IMR-90 (cell line): Measurements from ENCODE around the gene AFG1L.

Source experiments
- BHLHE40 ChIP-seq: fragments of 150-350 bp; IDR thresholded peaks from 2 replicates; pipeline ENCODE4 v1.6.1; 2016; ENCODE audit warnings: mild to moderate bottlenecking, low read depth, low read length
- CEBPB ChIP-seq: IDR thresholded peaks from 2 replicates; pipeline ENCODE4 v1.6.1; 2012; ENCODE audit warnings: low read depth, low read length, improper control_type of control experiment
- CHD1 ChIP-seq: IDR thresholded peaks from 2 replicates; pipeline ENCODE4 v1.6.1; 2012; ENCODE audit warnings: low read depth, low read length, improper control_type of control experiment
- FOS ChIP-seq: fragments of 150-350 bp; IDR thresholded peaks from 2 replicates; pipeline ENCODE4 v1.6.1; 2016; ENCODE audit warnings: low read depth, low read length
- MAFK ChIP-seq: IDR thresholded peaks from 2 replicates; pipeline ENCODE4 v1.6.1; 2012; ENCODE audit warnings: low read depth, low read length, improper control_type of control experiment
- MAZ ChIP-seq: IDR thresholded peaks from 2 replicates; pipeline ENCODE4 v1.6.1; 2012; ENCODE audit warnings: low read depth, mild to moderate bottlenecking, low read length, improper control_type of control experiment, moderate library complexity, borderline replicate concordance
- POLR2A ChIP-seq: IDR thresholded peaks from 2 replicates; pipeline ENCODE4 v1.6.1; 2012; ENCODE audit warnings: mild to moderate bottlenecking, low read depth, low read length
- RAD21 ChIP-seq: IDR thresholded peaks from 2 replicates; pipeline ENCODE4 v1.6.1; 2012; ENCODE audit warnings: low read length, improper control_type of control experiment
- RCOR1 ChIP-seq: IDR thresholded peaks from 2 replicates; pipeline ENCODE4 v1.6.1; 2012; ENCODE audit warnings: mild to moderate bottlenecking, low read length, improper control_type of control experiment; ENCODE audit not compliant: insufficient replicate concordance
- SMC3 ChIP-seq: fragments of 150-350 bp; IDR thresholded peaks from 2 replicates; pipeline ENCODE4 v1.6.1; 2016; ENCODE audit warnings: low read depth, mild to moderate bottlenecking, antibody characterized with exemption, low read length, moderate library complexity
- TF ChIP-seq, protein P1 (sequence below): conservative IDR thresholded peaks from 2 replicates; pipeline ENCODE4 v1.5.1; 2012; ENCODE audit warnings: mild to moderate bottlenecking, low read depth, low read length, improper control_type of control experiment
- TF ChIP-seq, protein P2 (sequence below): fragments of 150-350 bp; IDR thresholded peaks from 2 replicates; pipeline ENCODE4 v1.6.1; 2017; ENCODE audit warnings: mild to moderate bottlenecking, antibody characterized with exemption, low read length, low read depth

DNA sequence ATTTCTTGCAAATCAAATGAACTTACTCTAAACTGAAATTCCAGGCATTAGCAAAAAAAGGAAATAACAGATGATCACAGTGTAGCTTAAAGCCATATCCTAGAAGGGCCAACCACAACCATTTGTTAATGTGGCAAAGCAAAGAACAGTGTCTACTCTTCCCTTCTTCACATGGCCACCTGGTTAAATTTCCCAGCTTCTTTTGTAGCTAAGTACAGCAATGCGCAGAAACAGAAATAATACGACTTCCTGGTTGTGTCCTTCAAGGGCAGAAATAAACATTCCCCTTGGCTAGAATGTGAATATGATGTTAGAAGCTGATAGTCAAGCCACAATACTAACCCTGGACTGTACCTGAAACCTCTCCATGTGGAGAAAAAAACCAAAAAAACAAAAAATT, 43.6 kb upstream of the AFG1L start:
- TF ChIP-seq, protein P1, sequence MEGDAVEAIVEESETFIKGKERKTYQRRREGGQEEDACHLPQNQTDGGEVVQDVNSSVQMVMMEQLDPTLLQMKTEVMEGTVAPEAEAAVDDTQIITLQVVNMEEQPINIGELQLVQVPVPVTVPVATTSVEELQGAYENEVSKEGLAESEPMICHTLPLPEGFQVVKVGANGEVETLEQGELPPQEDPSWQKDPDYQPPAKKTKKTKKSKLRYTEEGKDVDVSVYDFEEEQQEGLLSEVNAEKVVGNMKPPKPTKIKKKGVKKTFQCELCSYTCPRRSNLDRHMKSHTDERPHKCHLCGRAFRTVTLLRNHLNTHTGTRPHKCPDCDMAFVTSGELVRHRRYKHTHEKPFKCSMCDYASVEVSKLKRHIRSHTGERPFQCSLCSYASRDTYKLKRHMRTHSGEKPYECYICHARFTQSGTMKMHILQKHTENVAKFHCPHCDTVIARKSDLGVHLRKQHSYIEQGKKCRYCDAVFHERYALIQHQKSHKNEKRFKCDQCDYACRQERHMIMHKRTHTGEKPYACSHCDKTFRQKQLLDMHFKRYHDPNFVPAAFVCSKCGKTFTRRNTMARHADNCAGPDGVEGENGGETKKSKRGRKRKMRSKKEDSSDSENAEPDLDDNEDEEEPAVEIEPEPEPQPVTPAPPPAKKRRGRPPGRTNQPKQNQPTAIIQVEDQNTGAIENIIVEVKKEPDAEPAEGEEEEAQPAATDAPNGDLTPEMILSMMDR, result no peak
- TF ChIP-seq CHD1 (no peak), POLR2A (no peak), SMC3 (no peak), RAD21 (no peak), FOS (no peak), CEBPB (no peak), MAFK (no peak), BHLHE40 (no peak), RCOR1 (no peak), MAZ (no peak)
- TF ChIP-seq, protein P2, sequence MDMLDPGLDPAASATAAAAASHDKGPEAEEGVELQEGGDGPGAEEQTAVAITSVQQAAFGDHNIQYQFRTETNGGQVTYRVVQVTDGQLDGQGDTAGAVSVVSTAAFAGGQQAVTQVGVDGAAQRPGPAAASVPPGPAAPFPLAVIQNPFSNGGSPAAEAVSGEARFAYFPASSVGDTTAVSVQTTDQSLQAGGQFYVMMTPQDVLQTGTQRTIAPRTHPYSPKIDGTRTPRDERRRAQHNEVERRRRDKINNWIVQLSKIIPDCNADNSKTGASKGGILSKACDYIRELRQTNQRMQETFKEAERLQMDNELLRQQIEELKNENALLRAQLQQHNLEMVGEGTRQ, result no peak
